GM19238 (cell line): Measurements from ENCODE around the gene CCDC71L.
"Not testable (repeated sequence)": the region's sequence is repeated elsewhere in the genome, so short reads cannot be mapped to it uniquely, and the experiment has no call there.

Experiments used
- DNase-seq: peaks from one replicate; pipeline ENCODE4 v3.0.0; 2011; ENCODE audit warnings: low spot score; ENCODE audit not compliant: insufficient read length

Gene CCDC71L

DNA sequence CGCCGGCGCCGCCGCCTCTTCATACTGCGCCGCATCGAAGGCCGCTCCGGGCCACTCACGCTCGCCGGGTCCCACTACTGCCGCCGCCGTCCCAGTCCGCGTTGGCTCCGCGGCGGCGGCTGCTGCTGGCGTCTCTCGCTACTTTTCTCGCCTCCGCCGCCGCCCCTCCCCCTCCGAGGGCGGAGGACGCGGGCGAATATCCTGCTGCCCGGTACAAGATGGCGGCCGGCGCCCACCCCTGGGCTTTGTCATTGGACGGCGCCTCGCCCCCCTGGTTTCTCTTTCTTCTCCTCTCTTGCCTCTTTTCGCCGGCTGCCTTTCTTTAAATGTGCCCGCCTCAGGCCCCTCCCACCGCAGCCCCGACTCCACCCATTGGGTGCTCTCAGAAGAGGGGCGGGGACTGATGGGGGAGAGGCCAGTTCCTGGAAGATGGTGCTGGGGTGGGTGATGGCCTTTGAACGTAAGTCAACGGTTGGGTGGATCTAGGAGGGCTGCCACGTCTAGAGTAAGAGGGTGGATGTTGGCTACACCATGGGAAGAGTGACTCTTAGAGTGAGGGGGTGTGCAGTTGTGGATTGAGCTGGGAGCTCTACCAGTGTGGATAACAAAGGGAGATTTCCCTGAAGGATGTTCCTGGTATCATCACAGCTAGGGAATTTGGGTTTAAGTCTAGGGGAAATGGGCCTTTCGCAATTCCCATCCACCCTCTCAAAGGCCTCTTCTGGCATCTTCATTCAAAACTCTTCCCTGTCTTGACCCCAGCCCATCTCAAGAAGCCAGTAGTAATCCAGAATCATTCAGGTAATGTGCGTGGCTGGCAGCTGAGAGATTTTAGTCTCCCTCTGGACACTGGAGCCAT, at the start of gene CCDC71L:
CCDC71L (minus strand) TSS at position 297 of the 859 bp plus-strand sequence; CDS start at position 35, 262 bp downstream.
- DNase-seq = peak; percentile 85

- not testable (repeated sequence) for DNase-seq
Measured at GRCh38 chr7:106709604-106710003, 48.6 kb upstream of the CCDC71L start.

DNA sequence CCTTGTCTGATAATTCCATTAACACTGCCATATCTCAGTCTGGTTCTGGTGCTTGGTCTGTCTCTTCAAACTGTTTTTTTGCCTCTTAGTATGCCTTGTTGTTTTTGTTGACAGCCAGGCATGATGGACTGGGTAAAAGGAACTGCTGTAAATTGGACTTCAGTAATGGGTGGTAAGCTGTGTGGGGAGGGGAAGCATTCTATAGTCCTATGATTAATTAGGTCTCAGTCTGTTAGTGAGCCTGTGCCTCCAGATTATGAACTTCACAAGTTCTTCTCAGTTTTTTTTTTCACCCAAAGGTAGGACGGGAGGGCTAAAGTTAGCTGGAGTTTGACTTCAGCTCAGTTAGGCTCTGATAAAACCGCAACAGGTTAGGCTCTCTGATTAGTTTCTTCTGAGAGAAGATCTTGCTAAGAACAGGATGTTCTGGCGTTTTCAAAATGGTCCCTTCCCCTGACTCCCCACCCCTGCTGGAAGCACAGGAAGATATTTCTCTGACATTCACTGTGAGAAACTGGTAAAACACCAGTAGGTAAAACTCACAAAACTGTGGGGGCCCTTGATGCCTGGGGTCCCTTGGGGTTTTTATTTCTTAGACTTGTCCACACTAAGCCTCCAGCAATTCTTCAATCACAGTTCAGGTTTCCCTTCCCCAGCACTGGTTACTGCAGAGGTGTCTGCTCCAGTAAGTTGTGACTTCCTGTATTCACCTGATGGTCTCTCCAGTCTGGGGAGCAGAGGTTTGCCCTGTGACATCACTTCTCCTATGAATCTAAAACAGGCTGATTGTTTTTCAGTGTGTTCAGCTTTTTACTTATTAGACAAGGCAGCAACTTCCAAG, 43.3 kb upstream of the CCDC71L start:
- DNase-seq = no peak

DNA sequence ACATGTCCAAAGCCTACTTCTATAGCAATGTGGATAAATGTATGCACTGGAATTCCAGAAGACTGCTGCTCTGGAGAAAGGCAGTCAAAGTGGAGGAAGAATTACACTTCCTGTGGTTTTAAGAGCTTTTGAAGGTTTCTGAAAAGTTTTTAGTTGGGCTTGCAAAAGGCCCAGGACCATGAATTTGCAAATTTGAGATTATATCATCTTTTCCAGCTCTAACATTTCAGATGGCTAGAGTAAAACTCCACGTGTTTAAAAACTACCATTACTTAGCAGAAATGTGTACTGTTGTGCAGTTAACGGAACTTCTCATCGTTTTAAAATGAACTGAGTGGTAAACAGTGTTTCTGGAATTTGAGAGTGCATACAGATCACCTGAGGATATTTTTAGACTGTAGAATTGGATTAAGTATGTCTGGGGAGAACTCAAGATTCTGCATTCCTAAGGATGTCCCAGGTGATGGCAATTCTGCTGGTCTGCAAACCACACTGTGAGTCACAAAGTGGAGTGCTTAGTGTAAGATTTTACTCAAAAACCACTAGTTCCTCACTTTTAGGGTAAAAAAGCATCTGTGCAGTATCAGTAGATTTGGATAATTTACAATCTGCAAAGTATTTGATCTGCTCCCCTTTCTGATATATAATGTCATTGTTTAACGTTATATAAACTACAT, 32.9 kb upstream of the CCDC71L start:
- DNase-seq = no peak

DNA sequence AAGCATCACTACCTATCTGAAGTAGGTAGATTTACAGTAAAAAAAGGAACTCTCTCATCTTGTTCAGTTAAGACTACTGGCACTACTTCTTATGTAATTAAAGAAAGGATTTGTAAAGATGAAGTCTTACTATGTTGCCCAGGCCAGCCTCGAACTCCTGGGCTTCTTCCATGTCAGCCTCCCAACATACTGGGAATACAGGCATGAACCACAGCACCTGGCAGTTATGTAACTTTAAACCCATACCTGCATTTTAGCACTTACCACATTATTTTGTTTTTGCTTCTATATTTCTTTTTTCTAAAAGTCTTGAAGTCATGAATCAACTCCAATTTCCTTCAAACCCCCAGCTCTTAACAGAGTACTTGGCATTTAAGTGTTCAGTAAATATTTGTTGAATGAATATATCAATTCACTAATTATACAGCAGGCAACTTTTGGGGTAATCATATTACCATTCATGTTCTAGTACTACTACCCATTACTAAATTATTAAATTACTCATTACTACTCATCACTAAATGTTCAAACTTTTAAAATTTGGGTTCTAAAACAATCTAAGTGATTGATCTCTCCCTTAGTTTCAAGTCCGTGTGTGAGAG, 31.6 kb upstream of the CCDC71L start:
- DNase-seq = no peak

GRCh38 chr7:106688161-106688560, 27.2 kb upstream of the CCDC71L start:
- DNase-seq = not testable (repeated sequence)

- no peak for DNase-seq
Measured at GRCh38 chr7:106683941-106684340, 23.0 kb upstream of the CCDC71L start.

DNA sequence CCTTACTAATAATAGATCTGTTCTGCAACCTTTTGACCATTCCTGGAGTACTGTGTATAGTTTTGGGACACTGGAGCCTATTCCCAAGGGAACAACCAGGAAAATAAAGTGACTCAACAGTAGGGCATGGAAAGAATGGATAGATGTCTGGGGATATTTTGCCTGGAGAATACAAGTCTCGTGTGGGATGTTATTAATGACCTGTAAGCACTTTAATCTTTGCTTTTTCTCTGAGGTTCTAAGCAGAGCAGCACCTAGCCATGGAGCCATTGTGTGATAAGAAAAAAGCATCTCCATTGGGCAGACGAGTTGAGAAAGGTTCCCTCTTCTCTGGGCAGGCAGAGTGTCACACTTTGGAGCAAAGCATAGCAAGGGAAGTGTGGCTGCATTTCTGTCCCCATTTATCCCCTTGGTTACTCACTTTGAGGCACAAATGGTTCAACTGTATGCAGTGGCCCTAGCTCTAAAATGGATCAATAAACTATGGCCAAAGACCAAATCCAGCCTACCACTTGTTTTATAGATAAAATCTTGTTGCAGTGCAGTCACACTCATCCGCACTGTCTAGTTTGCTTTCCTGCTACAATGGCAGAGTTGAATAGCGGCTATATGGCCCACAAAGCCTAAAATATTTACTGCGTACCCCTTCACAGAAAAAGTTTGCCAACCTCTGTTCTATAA, 21.0 kb upstream of the CCDC71L start:
- DNase-seq = no peak

DNA sequence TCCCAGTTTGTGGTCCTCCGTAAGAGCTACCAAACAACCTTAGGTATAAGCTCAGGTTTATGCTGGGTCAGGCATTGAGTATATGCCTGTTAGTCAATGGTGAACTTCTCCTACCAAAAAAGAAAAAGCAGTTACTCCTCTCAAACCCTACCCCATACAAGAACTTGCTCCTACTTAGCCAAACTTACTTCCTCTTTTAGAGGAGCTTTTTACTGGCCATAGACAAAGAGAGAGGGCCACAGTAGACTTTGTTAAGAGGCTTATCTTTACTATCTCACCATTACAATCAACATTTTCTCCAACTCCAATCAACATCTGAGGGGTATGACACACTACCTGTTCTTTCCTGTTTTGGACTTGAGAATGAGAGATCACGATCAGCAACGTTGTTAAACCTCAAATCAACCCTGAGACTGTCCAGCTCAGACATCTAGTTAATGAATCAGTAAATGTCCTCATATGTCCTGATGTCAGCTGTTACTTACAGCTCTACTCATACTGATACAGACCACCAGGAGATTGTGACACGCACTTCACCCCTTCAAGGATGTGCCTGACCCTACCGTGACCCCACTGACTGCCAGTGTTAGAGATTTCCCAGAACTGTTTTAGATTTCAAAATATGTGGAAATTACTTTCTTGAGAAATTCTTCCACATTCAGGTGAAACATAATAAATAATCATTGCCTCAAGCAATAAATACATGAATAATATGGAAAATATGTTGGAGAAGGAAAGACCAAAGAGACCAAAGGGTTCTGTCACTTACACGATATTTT, 18.4 kb upstream of the CCDC71L start:
- no peak for DNase-seq

DNA sequence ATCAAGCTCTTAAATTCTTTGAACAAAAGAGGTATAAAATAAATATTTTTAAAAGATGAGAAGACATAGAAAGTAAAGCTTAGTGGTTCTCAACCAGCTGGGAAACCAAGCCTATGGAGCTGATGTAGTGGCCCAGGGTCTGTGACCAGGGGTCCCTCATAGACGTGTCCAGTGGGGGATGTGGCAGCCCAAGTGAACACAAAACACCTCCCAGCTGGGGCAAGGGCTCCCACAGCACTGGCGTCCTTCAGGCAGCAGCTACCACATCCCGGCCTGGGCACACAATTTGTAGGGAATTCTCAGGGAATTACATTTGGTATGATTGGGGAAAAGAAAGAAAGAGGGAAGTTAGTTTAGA, 17.8 kb upstream of the CCDC71L start:
- DNase-seq = no peak

GRCh38 chr7:106676506-106676905, 15.5 kb upstream of the CCDC71L start:
- DNase-seq = not testable (repeated sequence)

- DNase-seq = not testable (repeated sequence)
Measured at GRCh38 chr7:106673688-106674087, 12.7 kb upstream of the CCDC71L start.

GRCh38 chr7:106671930-106672329, 11.0 kb upstream of the CCDC71L start:
- not testable (repeated sequence) for DNase-seq

- DNase-seq = no peak
Measured at GRCh38 chr7:106671160-106671559, 10.2 kb upstream of the CCDC71L start.

- no peak for DNase-seq
Measured at GRCh38 chr7:106668861-106669524, 8.0 kb upstream of the CCDC71L start.

GRCh38 chr7:106666353-106666752, 5.4 kb upstream of the CCDC71L start:
- no peak for DNase-seq

GRCh38 chr7:106664343-106664742, 3.4 kb upstream of the CCDC71L start:
- no peak for DNase-seq

DNA sequence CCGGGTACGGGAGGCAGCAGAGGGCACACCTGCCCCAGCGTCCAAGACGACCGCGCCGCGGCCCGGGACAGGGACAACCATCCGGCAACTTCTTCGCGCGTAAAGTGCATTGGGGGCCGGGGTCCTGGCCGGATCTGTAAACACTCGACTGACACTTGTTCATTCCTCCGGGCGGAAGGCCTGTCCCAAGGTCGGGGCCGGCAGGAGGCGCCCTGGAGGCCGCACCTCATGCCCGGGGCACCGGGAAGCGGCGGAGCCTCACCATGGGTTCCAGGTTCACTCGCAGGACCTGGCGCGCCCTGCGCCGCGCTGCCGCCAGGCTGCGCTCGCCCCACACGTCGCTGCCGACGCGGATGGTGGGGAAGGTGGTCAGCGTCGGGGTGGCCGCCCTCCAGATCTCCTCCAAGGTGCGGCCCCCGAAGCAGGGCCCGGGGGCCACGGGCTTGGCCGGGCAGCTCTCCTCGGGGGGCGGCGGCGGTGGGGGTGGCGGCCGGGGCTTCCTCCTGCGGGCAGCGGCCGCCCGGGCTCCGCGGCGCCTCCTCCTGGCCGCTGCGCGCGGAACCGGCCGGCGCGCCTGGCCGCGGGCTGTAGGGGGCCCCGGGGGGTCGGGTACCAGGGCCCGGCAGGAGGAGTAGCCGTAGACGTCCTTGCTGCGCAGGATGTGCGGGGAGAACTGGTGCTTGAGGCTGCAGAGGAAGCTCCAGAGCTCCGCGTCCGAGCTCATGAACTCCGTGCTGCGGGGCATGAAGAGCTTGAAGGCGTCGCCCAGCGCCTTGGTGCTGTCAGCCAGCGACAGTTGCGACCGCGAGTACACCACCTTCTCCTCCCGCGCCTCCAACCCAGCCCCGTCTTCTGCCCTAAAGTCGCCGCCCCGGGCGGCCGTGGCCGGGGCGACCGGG, 746 bp downstream of the CCDC71L start:
- peak; percentile 77 for DNase-seq
